ENCODE results near the gene ZBTB40.

DNA sequence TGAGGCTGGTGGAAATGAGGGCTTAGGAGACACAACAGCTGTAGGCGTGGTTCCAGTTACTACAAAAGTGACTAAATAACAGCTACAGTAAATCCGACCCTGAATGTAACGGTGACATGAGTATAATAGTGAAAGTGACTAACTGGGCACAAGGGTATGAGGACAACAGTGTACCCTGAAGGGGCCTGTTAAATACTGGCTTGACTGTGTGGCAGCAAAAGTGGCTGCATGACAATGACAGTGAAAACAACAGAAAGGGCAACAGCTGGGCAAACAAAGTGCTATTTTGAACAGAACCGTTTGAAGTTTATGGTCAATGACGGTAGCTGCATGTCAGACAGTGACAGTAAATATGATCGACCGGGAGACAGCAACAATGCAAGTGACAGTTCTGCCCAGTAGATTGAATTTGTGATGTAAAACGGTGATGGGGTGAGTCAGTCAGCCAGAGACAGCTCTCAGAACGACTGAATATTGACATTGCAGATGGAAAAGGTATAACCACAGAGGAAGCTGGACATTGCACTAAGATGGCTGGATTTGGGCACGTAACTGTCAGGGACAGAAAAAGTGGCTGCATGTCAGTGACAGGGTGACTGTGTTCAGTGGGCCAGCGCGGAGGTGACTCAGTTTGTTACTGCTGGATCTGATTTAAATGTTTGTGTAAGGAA is 1.2 kb upstream of the ZBTB40 start:
- TF ChIP-seq EZH2 (optimal IDR thresholded peaks at IDR 0.05; ENCODE audit: low read depth, low read length) (no peak), EZH2phosphoT487 (IDR thresholded peaks at IDR 0.05; ENCODE audit: low read length) (no peak)
- TF ChIP-seq, protein P1, sequence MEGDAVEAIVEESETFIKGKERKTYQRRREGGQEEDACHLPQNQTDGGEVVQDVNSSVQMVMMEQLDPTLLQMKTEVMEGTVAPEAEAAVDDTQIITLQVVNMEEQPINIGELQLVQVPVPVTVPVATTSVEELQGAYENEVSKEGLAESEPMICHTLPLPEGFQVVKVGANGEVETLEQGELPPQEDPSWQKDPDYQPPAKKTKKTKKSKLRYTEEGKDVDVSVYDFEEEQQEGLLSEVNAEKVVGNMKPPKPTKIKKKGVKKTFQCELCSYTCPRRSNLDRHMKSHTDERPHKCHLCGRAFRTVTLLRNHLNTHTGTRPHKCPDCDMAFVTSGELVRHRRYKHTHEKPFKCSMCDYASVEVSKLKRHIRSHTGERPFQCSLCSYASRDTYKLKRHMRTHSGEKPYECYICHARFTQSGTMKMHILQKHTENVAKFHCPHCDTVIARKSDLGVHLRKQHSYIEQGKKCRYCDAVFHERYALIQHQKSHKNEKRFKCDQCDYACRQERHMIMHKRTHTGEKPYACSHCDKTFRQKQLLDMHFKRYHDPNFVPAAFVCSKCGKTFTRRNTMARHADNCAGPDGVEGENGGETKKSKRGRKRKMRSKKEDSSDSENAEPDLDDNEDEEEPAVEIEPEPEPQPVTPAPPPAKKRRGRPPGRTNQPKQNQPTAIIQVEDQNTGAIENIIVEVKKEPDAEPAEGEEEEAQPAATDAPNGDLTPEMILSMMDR (IDR thresholded peaks at IDR 0.05; ENCODE audit: low read length), result no peak
